ENCODE data around the gene ATP6V0A4. TPM values are rescaled to one million over a fixed set of nuclear protein-coding genes. Genes with fewer than 3 reads are reported as not detected.

Gene ATP6V0A4
- total and polyA plus RNA-seq, 2 of the 13 experiments (the other 11 are each of a cell fraction or from before 2014, with no cell fraction given): 0.24 to 0.25 TPM

DNA sequence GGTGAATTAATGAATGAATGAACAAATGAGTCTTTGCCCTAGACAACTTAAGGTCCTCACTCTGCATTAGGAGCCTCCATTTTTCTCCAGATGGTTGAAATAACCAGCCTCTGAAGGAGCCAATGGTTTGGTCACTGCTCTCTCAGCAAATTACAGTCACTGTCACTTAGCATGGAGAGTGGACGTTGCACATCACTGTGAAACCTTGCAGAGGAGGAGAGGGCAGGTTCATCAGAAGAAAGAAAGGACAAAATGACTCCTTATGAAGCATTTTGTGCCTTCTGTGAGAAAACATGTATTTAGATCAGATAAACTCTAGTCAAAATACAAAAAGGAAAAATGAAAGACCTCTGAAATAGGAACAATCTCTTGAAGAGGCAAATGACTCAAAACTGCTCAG lies 6.6 kb upstream of the ATP6V0A4 start (continued):
- no peak for TF ChIP-seq ZNF407 (CRISPR knock-in tag; IDR thresholded peaks at IDR 0.05; ENCODE audit: not compliant biosample characterization)

- Histone ChIP-seq H3K79me2 (ENCODE audit: insufficient read depth, low read length) (no peaks in the 10 kb centered on the region), H2AFZ (ENCODE audit: low read length) (no peak overlapping the region), H3K27ac (ENCODE audit: extremely low read length, insufficient read depth, low read length) (no peak overlapping the region), H3K27me3 (ENCODE audit: control insufficient read depth in 1 of 2, insufficient read depth in 2 of 2, low read length in 2 of 2) (peaks cover 3 to 17% of the 10 kb centered on the region in 2 experiments; a peak in 2 of 5 replicates), H3K4me1 (ENCODE audit: insufficient read depth, low read length) (peaks cover 2% of the 10 kb centered on the region; the same call in 1 of the 2 replicates), H3K36me3 (replicated peaks in 1 of 2; ENCODE audit: control insufficient read depth in 1 of 2, insufficient read depth in 2 of 2, low read length in 2 of 2) (no peaks in the 10 kb centered on the region), H3K4me3 (replicated peaks in 1 of 3; ENCODE audit: insufficient read depth in 1 of 3, low read depth in 2 of 3, low read length in 3 of 3) (no peak overlapping the region), H4K20me1 (ENCODE audit: insufficient read depth, low read length) (no peaks in the 10 kb centered on the region), H3K4me2 (ENCODE audit: low read depth, low read length) (no peak overlapping the region), H3K9me3 (ENCODE audit: low read length) (no peaks in the 10 kb centered on the region), H3K9ac (ENCODE audit: insufficient read depth, low read depth, low read length) (no peak overlapping the region)
- ChIA-PET POLR2A (no interaction called here), CTCF (ENCODE audit: low intra/inter-chr PET ratio, low total read pairs) (no interaction called here)
- in situ Hi-C loops (cut with HindIII; ENCODE audit: extremely low pct_ligation_motif_present, low pct_unique_long_range_greater_than_20kb): no loop called here
- DNase-seq (ENCODE audit: low spot score) (no peak), FAIRE-seq (no peak), ATAC-seq (no peak)
- no TSS peak for BruUV-seq (replicated peaks)
- WGBS (ENCODE audit: low lambda C conversion rate): 79% methylated on average over 8 of the region's 18 CpGs
- intact Hi-C loops (cut with micrococcal nuclease; ENCODE audit: unreplicated experiment): no loop called here
- TF ChIP-seq NFE2L2 (IDR thresholded peaks at IDR 0.05; ENCODE audit: low read length) (no peak), ZNF24 (IDR thresholded peaks at IDR 0.05) (no peak), SSRP1 (CRISPR knock-in tag; IDR thresholded peaks at IDR 0.05) (no peak), ZBTB1 (CRISPR knock-in tag; IDR thresholded peaks at IDR 0.05; ENCODE audit: borderline replicate concordance) (no peak), ZNF678 (CRISPR knock-in tag; IDR thresholded peaks at IDR 0.05) (no peak), ZNF891 (CRISPR knock-in tag; IDR thresholded peaks at IDR 0.05) (no peak), CSRNP2 (CRISPR knock-in tag; conservative IDR thresholded peaks at IDR 0.05; ENCODE audit: low read depth) (no peak), DNMT1 (CRISPR knock-in tag; IDR thresholded peaks at IDR 0.05) (no peak)
- TF ChIP-seq, protein P1, sequence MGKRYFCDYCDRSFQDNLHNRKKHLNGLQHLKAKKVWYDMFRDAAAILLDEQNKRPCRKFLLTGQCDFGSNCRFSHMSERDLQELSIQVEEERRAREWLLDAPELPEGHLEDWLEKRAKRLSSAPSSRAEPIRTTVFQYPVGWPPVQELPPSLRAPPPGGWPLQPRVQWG (CRISPR knock-in tag; IDR thresholded peaks at IDR 0.05; ENCODE audit: borderline replicate concordance, low read depth): no peak
- TF ChIP-seq, protein P2, sequence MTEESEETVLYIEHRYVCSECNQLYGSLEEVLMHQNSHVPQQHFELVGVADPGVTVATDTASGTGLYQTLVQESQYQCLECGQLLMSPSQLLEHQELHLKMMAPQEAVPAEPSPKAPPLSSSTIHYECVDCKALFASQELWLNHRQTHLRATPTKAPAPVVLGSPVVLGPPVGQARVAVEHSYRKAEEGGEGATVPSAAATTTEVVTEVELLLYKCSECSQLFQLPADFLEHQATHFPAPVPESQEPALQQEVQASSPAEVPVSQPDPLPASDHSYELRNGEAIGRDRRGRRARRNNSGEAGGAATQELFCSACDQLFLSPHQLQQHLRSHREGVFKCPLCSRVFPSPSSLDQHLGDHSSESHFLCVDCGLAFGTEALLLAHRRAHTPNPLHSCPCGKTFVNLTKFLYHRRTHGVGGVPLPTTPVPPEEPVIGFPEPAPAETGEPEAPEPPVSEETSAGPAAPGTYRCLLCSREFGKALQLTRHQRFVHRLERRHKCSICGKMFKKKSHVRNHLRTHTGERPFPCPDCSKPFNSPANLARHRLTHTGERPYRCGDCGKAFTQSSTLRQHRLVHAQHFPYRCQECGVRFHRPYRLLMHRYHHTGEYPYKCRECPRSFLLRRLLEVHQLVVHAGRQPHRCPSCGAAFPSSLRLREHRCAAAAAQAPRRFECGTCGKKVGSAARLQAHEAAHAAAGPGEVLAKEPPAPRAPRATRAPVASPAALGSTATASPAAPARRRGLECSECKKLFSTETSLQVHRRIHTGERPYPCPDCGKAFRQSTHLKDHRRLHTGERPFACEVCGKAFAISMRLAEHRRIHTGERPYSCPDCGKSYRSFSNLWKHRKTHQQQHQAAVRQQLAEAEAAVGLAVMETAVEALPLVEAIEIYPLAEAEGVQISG (CRISPR knock-in tag; IDR thresholded peaks at IDR 0.05): no peak
Observed at GRCh38 chr7:138802706-138803105, 4.7 kb upstream of the ATP6V0A4 start.

Data from HepG2 (cell line).